Measurements from ENCODE around the gene KIF22. TPM values are rescaled to one million over a fixed set of nuclear protein-coding genes. Genes with fewer than 3 reads are reported as not detected.
A peak's percentile ranks its signal among the peaks of the same experiment; 100 is the strongest.

The KIF22 gene
- total and polyA plus RNA-seq, 9 of the 15 experiments (the other 6 are each of a cell fraction or from before 2014, with no cell fraction given): 8.7 to 232 (median 131) TPM

DNA sequence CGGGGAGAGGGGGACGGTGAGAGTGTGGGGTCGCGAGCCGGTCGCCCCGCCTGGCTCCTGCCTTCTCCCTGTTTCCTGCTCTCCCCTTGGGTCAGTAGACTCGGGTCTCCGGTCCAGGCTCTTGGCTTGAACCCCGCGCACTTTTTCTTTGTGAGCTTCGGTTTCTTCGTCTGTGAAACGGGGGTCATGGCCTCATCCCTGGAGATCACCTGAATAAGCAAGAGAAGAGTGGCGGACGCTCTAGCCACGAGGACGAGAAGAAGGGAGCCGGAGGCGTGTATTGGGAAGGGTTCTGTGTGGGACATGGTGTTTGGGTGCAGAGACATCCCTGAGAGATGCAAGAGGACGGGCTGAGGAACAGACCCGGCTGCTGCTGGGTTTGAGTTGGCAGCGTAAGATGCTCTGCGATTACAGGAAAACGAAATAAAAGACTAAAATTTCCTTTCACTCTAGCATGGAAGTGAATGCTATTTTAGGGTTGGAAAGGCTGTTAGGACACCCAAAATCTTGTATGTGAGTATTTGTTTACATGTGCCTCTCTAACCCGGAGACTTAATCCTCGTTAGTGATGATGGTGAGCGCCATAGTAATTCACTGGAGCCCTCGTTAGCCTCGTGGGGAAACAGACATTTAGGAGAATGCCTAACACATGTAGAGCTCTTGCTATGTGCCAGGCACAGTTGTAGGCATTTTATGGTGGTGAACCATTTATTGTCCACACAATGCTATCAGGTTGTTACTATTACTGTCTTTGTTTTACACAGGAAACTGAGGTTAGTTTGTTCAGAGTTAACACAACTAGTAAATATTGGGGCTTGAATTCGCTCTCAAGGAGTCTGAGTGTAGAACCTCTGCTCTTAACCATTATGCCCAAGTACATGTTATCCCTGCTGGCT is 646 bp downstream of the KIF22 start (continued):
- TF ChIP-seq MED1 (CRISPR knock-in tag; IDR thresholded peaks at IDR 0.05; ENCODE audit: borderline replicate concordance): 0 out of 2 replicates have a peak, but pooled peaks have one; percentile 67
- no peak for TF ChIP-seq PRPF4 (IDR thresholded peaks at IDR 0.05; ENCODE audit: insufficient read depth, low read depth, low read length, poor library complexity, severe bottlenecking)
- no peak for TF ChIP-seq TAF1 (IDR thresholded peaks at IDR 0.05; ENCODE audit: control insufficient read depth, extremely low read depth, insufficient read depth, low read length, severe bottlenecking)
- TF ChIP-seq, protein P1, sequence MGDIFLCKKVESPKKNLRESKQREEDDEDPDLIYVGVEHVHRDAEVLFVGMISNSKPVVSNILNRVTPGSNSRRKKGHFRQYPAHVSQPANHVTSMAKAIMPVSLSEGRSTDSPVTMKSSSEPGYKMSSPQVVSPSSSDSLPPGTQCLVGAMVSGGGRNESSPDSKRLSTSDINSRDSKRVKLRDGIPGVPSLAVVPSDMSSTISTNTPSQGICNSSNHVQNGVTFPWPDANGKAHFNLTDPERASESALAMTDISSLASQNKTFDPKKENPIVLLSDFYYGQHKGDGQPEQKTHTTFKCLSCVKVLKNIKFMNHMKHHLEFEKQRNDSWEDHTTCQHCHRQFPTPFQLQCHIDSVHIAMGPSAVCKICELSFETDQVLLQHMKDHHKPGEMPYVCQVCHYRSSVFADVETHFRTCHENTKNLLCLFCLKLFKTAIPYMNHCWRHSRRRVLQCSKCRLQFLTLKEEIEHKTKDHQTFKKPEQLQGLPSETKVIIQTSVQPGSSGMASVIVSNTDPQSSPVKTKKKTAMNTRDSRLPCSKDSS (IDR thresholded peaks at IDR 0.05; ENCODE audit: low read depth, partially characterized antibody): no peak
- no peak for TF ChIP-seq TOE1 (IDR thresholded peaks at IDR 0.05; ENCODE audit: borderline replicate concordance)
- 0 out of 2 replicates have a peak, but pooled peaks have one; percentile 38 for TF ChIP-seq TOE1 (CRISPR knock-in tag; IDR thresholded peaks at IDR 0.05; ENCODE audit: borderline replicate concordance, low read depth)
- TF ChIP-seq, protein P2, sequence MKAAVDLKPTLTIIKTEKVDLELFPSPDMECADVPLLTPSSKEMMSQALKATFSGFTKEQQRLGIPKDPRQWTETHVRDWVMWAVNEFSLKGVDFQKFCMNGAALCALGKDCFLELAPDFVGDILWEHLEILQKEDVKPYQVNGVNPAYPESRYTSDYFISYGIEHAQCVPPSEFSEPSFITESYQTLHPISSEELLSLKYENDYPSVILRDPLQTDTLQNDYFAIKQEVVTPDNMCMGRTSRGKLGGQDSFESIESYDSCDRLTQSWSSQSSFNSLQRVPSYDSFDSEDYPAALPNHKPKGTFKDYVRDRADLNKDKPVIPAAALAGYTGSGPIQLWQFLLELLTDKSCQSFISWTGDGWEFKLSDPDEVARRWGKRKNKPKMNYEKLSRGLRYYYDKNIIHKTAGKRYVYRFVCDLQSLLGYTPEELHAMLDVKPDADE (conservative IDR thresholded peaks at IDR 0.05; ENCODE audit: control insufficient read depth, low read depth, low read length): peak; percentile 10; the same call in 1 of the 2 replicates
- no peak for TF ChIP-seq HDAC8 (tag; IDR thresholded peaks at IDR 0.05)
- TF ChIP-seq PHF21A (IDR thresholded peaks at IDR 0.05; ENCODE audit: borderline replicate concordance, low read depth): no peak
- TF ChIP-seq CSDE1 (IDR thresholded peaks at IDR 0.05): 0 out of 4 replicates have a peak, but pooled peaks of 1 of the 2 experiments have one; percentile 13
- TF ChIP-seq ILF3 (IDR thresholded peaks at IDR 0.05; ENCODE audit: borderline replicate concordance): no peak
- no peak for TF ChIP-seq POLR2AphosphoS2 (IDR thresholded peaks at IDR 0.05; ENCODE audit: low read length)
- TF ChIP-seq ETV6 (IDR thresholded peaks at IDR 0.05; ENCODE audit: borderline replicate concordance in 1 of 2, low read depth in 2 of 2, low read length in 1 of 2): no peak
- 0 out of 2 replicates have a peak, but pooled peaks have one; percentile 11 for TF ChIP-seq ETV6 (CRISPR knock-in tag; IDR thresholded peaks at IDR 0.05; ENCODE audit: borderline replicate concordance)
- 0 out of 2 replicates have a peak, but pooled peaks have one; percentile 18 for TF ChIP-seq ZNF431 (CRISPR knock-in tag; IDR thresholded peaks at IDR 0.05)
- no peak for TF ChIP-seq RUNX1 (IDR thresholded peaks at IDR 0.05; ENCODE audit: low read depth)
- TF ChIP-seq, protein P3, sequence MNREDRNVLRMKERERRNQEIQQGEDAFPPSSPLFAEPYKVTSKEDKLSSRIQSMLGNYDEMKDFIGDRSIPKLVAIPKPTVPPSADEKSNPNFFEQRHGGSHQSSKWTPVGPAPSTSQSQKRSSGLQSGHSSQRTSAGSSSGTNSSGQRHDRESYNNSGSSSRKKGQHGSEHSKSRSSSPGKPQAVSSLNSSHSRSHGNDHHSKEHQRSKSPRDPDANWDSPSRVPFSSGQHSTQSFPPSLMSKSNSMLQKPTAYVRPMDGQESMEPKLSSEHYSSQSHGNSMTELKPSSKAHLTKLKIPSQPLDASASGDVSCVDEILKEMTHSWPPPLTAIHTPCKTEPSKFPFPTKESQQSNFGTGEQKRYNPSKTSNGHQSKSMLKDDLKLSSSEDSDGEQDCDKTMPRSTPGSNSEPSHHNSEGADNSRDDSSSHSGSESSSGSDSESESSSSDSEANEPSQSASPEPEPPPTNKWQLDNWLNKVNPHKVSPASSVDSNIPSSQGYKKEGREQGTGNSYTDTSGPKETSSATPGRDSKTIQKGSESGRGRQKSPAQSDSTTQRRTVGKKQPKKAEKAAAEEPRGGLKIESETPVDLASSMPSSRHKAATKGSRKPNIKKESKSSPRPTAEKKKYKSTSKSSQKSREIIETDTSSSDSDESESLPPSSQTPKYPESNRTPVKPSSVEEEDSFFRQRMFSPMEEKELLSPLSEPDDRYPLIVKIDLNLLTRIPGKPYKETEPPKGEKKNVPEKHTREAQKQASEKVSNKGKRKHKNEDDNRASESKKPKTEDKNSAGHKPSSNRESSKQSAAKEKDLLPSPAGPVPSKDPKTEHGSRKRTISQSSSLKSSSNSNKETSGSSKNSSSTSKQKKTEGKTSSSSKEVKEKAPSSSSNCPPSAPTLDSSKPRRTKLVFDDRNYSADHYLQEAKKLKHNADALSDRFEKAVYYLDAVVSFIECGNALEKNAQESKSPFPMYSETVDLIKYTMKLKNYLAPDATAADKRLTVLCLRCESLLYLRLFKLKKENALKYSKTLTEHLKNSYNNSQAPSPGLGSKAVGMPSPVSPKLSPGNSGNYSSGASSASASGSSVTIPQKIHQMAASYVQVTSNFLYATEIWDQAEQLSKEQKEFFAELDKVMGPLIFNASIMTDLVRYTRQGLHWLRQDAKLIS (CRISPR knock-in tag; IDR thresholded peaks at IDR 0.05): no peak

Measured in K562 (cell line).